GM23338 (cell line): Measurements from ENCODE around the gene PSMD3. TPM values are rescaled to one million over a fixed set of nuclear protein-coding genes. Genes with fewer than 3 reads are reported as not detected.

Source experiments
- ATAC-seq: fragments of 200-7000 bp; cut with Tn5 transposase; 3 replicates; pipeline ENCODE4 v1.9.1; 2020
- DNase-seq: peaks from one replicate; pipeline ENCODE4 v3.0.0-alpha.2; 2015; ENCODE audit warnings: low spot score
- H2AFZ ChIP-seq: fragments of 200-600 bp; sonication (generic); 2 replicates; pipeline ENCODE4 v1.8.0; 2016; ENCODE audit warnings: antibody characterized with exemption, mild to moderate bottlenecking, moderate library complexity
- H3F3A ChIP-seq: fragments of 200-600 bp; sonication (generic); replicated peaks from 2 replicates; pipeline ENCODE4 v1.8.0; 2017; ENCODE audit warnings: antibody characterized with exemption, mixed run types, low read depth
- H3K27ac ChIP-seq: fragments of 200-600 bp; sonication (generic); 2 replicates; pipeline ENCODE4 v1.6.1; 2016; ENCODE audit warnings: low read depth
- H3K27me3 ChIP-seq: fragments of 200-600 bp; sonication (generic); 2 replicates; pipeline ENCODE4 v1.8.0; 2016; ENCODE audit warnings: mild to moderate bottlenecking, mixed run types, moderate library complexity; ENCODE audit not compliant: insufficient read depth
- H3K36me3 ChIP-seq: fragments of 200-600 bp; sonication (generic); 2 replicates; pipeline ENCODE4 v1.8.0; 2016; ENCODE audit warnings: mild to moderate bottlenecking; ENCODE audit not compliant: insufficient read depth
- H3K4me1 ChIP-seq: fragments of 200-600 bp; sonication (generic); 2 replicates; pipeline ENCODE4 v1.8.0; 2016; ENCODE audit warnings: mild to moderate bottlenecking, moderate library complexity; ENCODE audit not compliant: insufficient read depth
- H3K4me2 ChIP-seq: fragments of 200-600 bp; sonication (generic); 2 replicates; pipeline ENCODE4 v1.7.1; 2017; ENCODE audit warnings: mixed run types
- H3K4me3 ChIP-seq: fragments of 200-600 bp; sonication (generic); 2 replicates; pipeline ENCODE4 v1.6.1; 2016; ENCODE audit warnings: mixed run types
- H3K79me2 ChIP-seq: fragments of 200-600 bp; sonication (generic); replicated peaks from 2 replicates; pipeline ENCODE4 v1.8.0; 2017; ENCODE audit warnings: mild to moderate bottlenecking; ENCODE audit not compliant: insufficient read depth
- H3K9me2 ChIP-seq: fragments of 200-600 bp; sonication (generic); 2 replicates; pipeline ENCODE4 v1.8.0; 2017; ENCODE audit not compliant: insufficient read depth
- H4K20me1 ChIP-seq: fragments of 200-600 bp; sonication (generic); replicated peaks from 2 replicates; pipeline ENCODE4 v1.8.0; 2017; ENCODE audit warnings: mild to moderate bottlenecking; ENCODE audit not compliant: insufficient read depth
- H3K27ac Mint-ChIP-seq: 2 replicates; pipeline ENCODE4 v1.8.0; 2020; ENCODE audit warnings: inconsistent platforms, mild to moderate bottlenecking, moderate library complexity, mixed read lengths
- H3K27me3 Mint-ChIP-seq: 3 replicates; pipeline ENCODE4 v1.8.0; 2022; ENCODE audit warnings: low read depth, mild to moderate bottlenecking, moderate library complexity, mixed read lengths, inconsistent platforms; ENCODE audit not compliant: insufficient read depth, poor library complexity
- H3K36me3 Mint-ChIP-seq: 3 replicates; pipeline ENCODE4 v1.8.0; 2021; ENCODE audit warnings: low read depth, mild to moderate bottlenecking, inconsistent platforms, moderate library complexity, mixed read lengths
- H3K4me1 Mint-ChIP-seq: 3 replicates; pipeline ENCODE4 v1.8.0; 2020; ENCODE audit warnings: mild to moderate bottlenecking, inconsistent platforms, mixed read lengths
- H3K4me3 Mint-ChIP-seq: 3 replicates; pipeline ENCODE4 v1.8.0; 2021; ENCODE audit warnings: moderate library complexity, mild to moderate bottlenecking, inconsistent platforms, mixed read lengths
- H3K9me3 Mint-ChIP-seq: 3 replicates; pipeline ENCODE4 v1.8.0; 2020; ENCODE audit warnings: moderate library complexity, mild to moderate bottlenecking, inconsistent platforms, mixed read lengths
- CREB1 ChIP-seq: fragments of 250-450 bp; sonication (Bioruptor Pico); IDR thresholded peaks from 2 replicates; pipeline ENCODE4 v1.5.0; 2020; ENCODE audit warnings: low read depth, mild to moderate bottlenecking, moderate library complexity
- CTCF ChIP-seq, 2 experiments: fragments of 200-600 bp in 1 of 2; sonication (generic) in 1 of 2; conservative IDR thresholded peaks; 2 replicates each; pipeline versions ENCODE4 v1.5.1 to v1.6.1; 2016 to 2017; ENCODE audit warnings: antibody characterized with exemption in 2 of 2, low read depth in 2 of 2, mild to moderate bottlenecking in 2 of 2, moderate library complexity in 1 of 2
- ETS1 ChIP-seq: IDR thresholded peaks from 2 replicates; pipeline ENCODE4 v1.6.1; 2016; ENCODE audit warnings: antibody characterized with exemption
- EZH2 ChIP-seq: fragments of 200-600 bp; sonication (generic); IDR thresholded peaks from one replicate; pipeline ENCODE4 v1.8.0; 2017; ENCODE audit warnings: antibody characterized with exemption, mild to moderate bottlenecking, low read depth; ENCODE audit not compliant: unreplicated experiment
- EZH2phosphoT487 ChIP-seq: fragments of 200-600 bp; sonication (generic); IDR thresholded peaks from one replicate; pipeline ENCODE4 v1.8.1; 2018; ENCODE audit warnings: antibody characterized with exemption; ENCODE audit not compliant: unreplicated experiment
- JUNB ChIP-seq: IDR thresholded peaks from one replicate; pipeline ENCODE4 v1.6.1; 2016; ENCODE audit warnings: antibody characterized with exemption; ENCODE audit not compliant: unreplicated experiment
- NANOG ChIP-seq: IDR thresholded peaks from 2 replicates; pipeline ENCODE4 v1.6.1; 2016; ENCODE audit warnings: antibody characterized with exemption, borderline replicate concordance
- POLR2AphosphoS5 ChIP-seq: IDR thresholded peaks from 2 replicates; pipeline ENCODE4 v1.6.1; 2016; ENCODE audit warnings: antibody characterized with exemption, low read depth
- REST ChIP-seq: IDR thresholded peaks from one replicate; pipeline ENCODE4 v1.6.1; 2018; ENCODE audit warnings: antibody characterized with exemption; ENCODE audit not compliant: unreplicated experiment
- STAT1 ChIP-seq: IDR thresholded peaks from one replicate; pipeline ENCODE4 v1.6.1; 2016; ENCODE audit warnings: antibody characterized with exemption; ENCODE audit not compliant: unreplicated experiment
- ZNF114 ChIP-seq: fragments of 250-450 bp; sonication (Bioruptor Pico); IDR thresholded peaks from 2 replicates; pipeline ENCODE4 v1.5.0; 2020; ENCODE audit warnings: mild to moderate bottlenecking, moderate library complexity
- ZNF331 ChIP-seq: fragments of 250-450 bp; sonication (Bioruptor Pico); IDR thresholded peaks from 2 replicates; pipeline ENCODE4 v1.5.0; 2020; ENCODE audit warnings: low read depth, mild to moderate bottlenecking, moderate library complexity
- polyA plus RNA-seq: library from polyadenylated mRNA; unstranded; fragments of >200 nt; fragmentation: Nextera tagmentation; extraction: Ambion mirVana; gene quantifications from 2 replicates; pipeline ENCODE4 v1.2.1, GENCODE V29; 2016
- total RNA-seq: library from RNA; depleted of rRNA; stranded (reverse); fragments of >200 nt; shearing (Covaris generic); gene quantifications from 2 replicates; pipeline ENCODE4 v1.2.3, GENCODE V29; 2014
- TF ChIP-seq, protein P1 (sequence below): fragments of 250-450 bp; sonication (Bioruptor Pico); IDR thresholded peaks from 2 replicates; pipeline ENCODE4 v1.5.0; 2020; ENCODE audit warnings: mild to moderate bottlenecking, moderate library complexity

The PSMD3 gene
- total and polyA plus RNA-seq, 2 experiments from 2014 or later = 112 to 217 TPM

GRCh38 chr17:40000161-40000560 lies 19.6 kb downstream of the PSMD3 start:
- Mint-ChIP-seq H3K36me3 (peaks cover 23% of the 10 kb centered on the region), H3K27me3 (peaks cover 7% of the 10 kb centered on the region), H3K4me1 (no peaks in the 10 kb centered on the region), H3K4me3 (no peak overlapping the region), H3K9me3 (no peaks in the 10 kb centered on the region; the same call in 2 of the 3 replicates), H3K27ac (no peak overlapping the region)
- peaks cover 6% of the 10 kb centered on the region; the same call in 1 of the 2 replicates for H3K36me3 ChIP-seq
- DNase-seq (no peak), ATAC-seq (no peak)
- H3F3A ChIP-seq = peaks cover 8% of the 10 kb centered on the region; the same call in 1 of the 2 replicates
- H3K79me2 ChIP-seq = no peaks in the 10 kb centered on the region
- H3K9me2 ChIP-seq = no peaks in the 10 kb centered on the region
- TF ChIP-seq ZNF114 (no peak), REST (no peak), STAT1 (no peak), JUNB (no peak), EZH2phosphoT487 (no peak), CTCF (conservative IDR thresholded peaks at IDR 0.05; ENCODE audit: low read depth in 2 of 2) (no peak), ZNF331 (CRISPR knock-in tag) (no peak), ETS1 (no peak), CREB1 (CRISPR knock-in tag) (no peak), POLR2AphosphoS5 (no peak), NANOG (no peak), EZH2 (no peak)
- TF ChIP-seq, protein P1, sequence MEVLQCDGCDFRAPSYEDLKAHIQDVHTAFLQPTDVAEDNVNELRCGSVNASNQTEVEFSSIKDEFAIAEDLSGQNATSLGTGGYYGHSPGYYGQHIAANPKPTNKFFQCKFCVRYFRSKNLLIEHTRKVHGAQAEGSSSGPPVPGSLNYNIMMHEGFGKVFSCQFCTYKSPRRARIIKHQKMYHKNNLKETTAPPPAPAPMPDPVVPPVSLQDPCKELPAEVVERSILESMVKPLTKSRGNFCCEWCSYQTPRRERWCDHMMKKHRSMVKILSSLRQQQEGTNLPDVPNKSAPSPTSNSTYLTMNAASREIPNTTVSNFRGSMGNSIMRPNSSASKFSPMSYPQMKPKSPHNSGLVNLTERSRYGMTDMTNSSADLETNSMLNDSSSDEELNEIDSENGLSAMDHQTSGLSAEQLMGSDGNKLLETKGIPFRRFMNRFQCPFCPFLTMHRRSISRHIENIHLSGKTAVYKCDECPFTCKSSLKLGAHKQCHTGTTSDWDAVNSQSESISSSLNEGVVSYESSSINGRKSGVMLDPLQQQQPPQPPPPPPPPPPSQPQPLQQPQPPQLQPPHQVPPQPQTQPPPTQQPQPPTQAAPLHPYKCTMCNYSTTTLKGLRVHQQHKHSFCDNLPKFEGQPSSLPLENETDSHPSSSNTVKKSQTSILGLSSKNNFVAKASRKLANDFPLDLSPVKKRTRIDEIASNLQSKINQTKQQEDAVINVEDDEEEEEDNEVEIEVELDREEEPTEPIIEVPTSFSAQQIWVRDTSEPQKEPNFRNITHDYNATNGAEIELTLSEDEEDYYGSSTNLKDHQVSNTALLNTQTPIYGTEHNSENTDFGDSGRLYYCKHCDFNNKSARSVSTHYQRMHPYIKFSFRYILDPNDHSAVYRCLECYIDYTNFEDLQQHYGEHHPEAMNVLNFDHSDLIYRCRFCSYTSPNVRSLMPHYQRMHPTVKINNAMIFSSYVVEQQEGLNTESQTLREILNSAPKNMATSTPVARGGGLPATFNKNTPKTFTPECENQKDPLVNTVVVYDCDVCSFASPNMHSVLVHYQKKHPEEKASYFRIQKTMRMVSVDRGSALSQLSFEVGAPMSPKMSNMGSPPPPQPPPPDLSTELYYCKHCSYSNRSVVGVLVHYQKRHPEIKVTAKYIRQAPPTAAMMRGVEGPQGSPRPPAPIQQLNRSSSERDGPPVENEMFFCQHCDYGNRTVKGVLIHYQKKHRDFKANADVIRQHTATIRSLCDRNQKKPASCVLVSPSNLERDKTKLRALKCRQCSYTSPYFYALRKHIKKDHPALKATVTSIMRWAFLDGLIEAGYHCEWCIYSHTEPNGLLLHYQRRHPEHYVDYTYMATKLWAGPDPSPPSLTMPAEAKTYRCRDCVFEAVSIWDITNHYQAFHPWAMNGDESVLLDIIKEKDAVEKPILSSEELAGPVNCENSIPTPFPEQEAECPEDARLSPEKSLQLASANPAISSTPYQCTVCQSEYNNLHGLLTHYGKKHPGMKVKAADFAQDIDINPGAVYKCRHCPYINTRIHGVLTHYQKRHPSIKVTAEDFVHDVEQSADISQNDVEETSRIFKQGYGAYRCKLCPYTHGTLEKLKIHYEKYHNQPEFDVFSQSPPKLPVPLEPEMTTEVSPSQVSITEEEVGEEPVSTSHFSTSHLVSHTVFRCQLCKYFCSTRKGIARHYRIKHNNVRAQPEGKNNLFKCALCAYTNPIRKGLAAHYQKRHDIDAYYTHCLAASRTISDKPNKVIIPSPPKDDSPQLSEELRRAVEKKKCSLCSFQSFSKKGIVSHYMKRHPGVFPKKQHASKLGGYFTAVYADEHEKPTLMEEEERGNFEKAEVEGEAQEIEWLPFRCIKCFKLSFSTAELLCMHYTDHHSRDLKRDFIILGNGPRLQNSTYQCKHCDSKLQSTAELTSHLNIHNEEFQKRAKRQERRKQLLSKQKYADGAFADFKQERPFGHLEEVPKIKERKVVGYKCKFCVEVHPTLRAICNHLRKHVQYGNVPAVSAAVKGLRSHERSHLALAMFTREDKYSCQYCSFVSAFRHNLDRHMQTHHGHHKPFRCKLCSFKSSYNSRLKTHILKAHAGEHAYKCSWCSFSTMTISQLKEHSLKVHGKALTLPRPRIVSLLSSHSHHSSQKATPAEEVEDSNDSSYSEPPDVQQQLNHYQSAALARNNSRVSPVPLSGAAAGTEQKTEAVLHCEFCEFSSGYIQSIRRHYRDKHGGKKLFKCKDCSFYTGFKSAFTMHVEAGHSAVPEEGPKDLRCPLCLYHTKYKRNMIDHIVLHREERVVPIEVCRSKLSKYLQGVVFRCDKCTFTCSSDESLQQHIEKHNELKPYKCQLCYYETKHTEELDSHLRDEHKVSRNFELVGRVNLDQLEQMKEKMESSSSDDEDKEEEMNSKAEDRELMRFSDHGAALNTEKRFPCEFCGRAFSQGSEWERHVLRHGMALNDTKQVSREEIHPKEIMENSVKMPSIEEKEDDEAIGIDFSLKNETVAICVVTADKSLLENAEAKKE = no peak
- H4K20me1 ChIP-seq = no peaks in the 10 kb centered on the region; the same call in none of the 2 replicates
- H3K27me3 ChIP-seq = no peaks in the 10 kb centered on the region
- no peak overlapping the region for H3K27ac ChIP-seq
- H3K4me3 ChIP-seq = no peak overlapping the region
- no peaks in the 10 kb centered on the region for H3K4me1 ChIP-seq
- H2AFZ ChIP-seq = no peak overlapping the region
- no peak overlapping the region for H3K4me2 ChIP-seq
